WTC11 (cell line): ENCODE data around the gene ATG2B. TPM values are rescaled to one million over a fixed set of nuclear protein-coding genes. Genes with fewer than 3 reads are reported as not detected.

Experiments
- ATAC-seq: fragments of 200-7000 bp; cut with Tn5 transposase; 2 replicates; pipeline ENCODE4 v1.10.0; 2021; ENCODE audit warnings: mild to moderate bottlenecking, moderate library complexity
- CTCF ChIA-PET: fragments of 300-600 bp; sonication (Branson Sonifier 250); formaldehyde crosslinking; loops from one replicate; lab custom pipeline; 2021; ENCODE audit warnings: antibody characterized with exemption; lab: Charles Lee
- POLR2A ChIA-PET: fragments of 350-600 bp; sonication (Branson Sonifier 250); formaldehyde crosslinking; loops from one replicate; lab custom pipeline; 2021; ENCODE audit warnings: antibody characterized with exemption; lab: Charles Lee
- DNase-seq: peaks from one replicate; pipeline ENCODE4 v3.0.0; 2021; ENCODE audit warnings: low spot score
- H3K27ac Mint-ChIP-seq: 2 replicates; pipeline ENCODE4 v1.8.0; 2021; ENCODE audit warnings: mixed read lengths
- H3K27me3 Mint-ChIP-seq: 2 replicates; pipeline ENCODE4 v1.8.0; 2021; ENCODE audit warnings: low read depth, mild to moderate bottlenecking, moderate library complexity, mixed read lengths
- H3K36me3 Mint-ChIP-seq: 2 replicates; pipeline ENCODE4 v1.8.0; 2021; ENCODE audit warnings: mixed read lengths
- H3K4me1 Mint-ChIP-seq: 2 replicates; pipeline ENCODE4 v1.8.0; 2022; ENCODE audit warnings: mixed read lengths
- H3K4me3 Mint-ChIP-seq: 2 replicates; pipeline ENCODE4 v1.8.0; 2021; ENCODE audit warnings: mild to moderate bottlenecking, moderate library complexity, mixed read lengths
- H3K9me3 Mint-ChIP-seq: 2 replicates; pipeline ENCODE4 v1.8.0; 2021; ENCODE audit warnings: mixed read lengths
- CBFB ChIP-seq: sonication (generic); formaldehyde crosslinking; IDR thresholded peaks from 2 replicates; pipeline ENCODE4 v1.8.1; 2022; ENCODE audit warnings: mild to moderate bottlenecking, low read depth, missing genetic modification reagents
- E2F5 ChIP-seq: sonication (generic); formaldehyde crosslinking; IDR thresholded peaks from 2 replicates; pipeline ENCODE4 v1.8.1; 2022; ENCODE audit warnings: mild to moderate bottlenecking, moderate library complexity, missing genetic modification reagents
- ETV6 ChIP-seq: sonication (generic); formaldehyde crosslinking; IDR thresholded peaks from 2 replicates; pipeline ENCODE4 v1.8.1; 2022; ENCODE audit warnings: mild to moderate bottlenecking, missing genetic modification reagents
- FOXP1 ChIP-seq: sonication (generic); formaldehyde crosslinking; IDR thresholded peaks from 2 replicates; pipeline ENCODE4 v1.8.0; 2022; ENCODE audit warnings: missing genetic modification reagents, mild to moderate bottlenecking, moderate library complexity, borderline replicate concordance
- FOXP4 ChIP-seq: sonication (generic); formaldehyde crosslinking; IDR thresholded peaks from 2 replicates; pipeline ENCODE4 v1.8.0; 2022; ENCODE audit warnings: mild to moderate bottlenecking, missing genetic modification reagents
- GABPB1 ChIP-seq: sonication (generic); formaldehyde crosslinking; IDR thresholded peaks from 2 replicates; pipeline ENCODE4 v1.8.1; 2023; ENCODE audit warnings: mild to moderate bottlenecking, missing genetic modification reagents
- HMGXB4 ChIP-seq: sonication (generic); formaldehyde crosslinking; IDR thresholded peaks from 2 replicates; pipeline ENCODE4 v1.8.1; 2023; ENCODE audit warnings: mild to moderate bottlenecking, moderate library complexity, missing genetic modification reagents
- JUN ChIP-seq: sonication (generic); formaldehyde crosslinking; IDR thresholded peaks from 2 replicates; pipeline ENCODE4 v1.8.0; 2023; ENCODE audit warnings: mild to moderate bottlenecking, missing genetic modification reagents
- KAT7 ChIP-seq: sonication (generic); formaldehyde crosslinking; IDR thresholded peaks from 2 replicates; pipeline ENCODE4 v1.8.1; 2023; ENCODE audit warnings: missing genetic modification reagents, mild to moderate bottlenecking, borderline replicate concordance
- MXD4 ChIP-seq: fragments of 250-450 bp; sonication (Bioruptor Pico); IDR thresholded peaks from 2 replicates; pipeline ENCODE4 v1.8.0; 2021; ENCODE audit warnings: mild to moderate bottlenecking, moderate library complexity, borderline replicate concordance
- NFATC4 ChIP-seq: fragments of 250-450 bp; sonication (Bioruptor Pico); IDR thresholded peaks from 2 replicates; pipeline ENCODE4 v1.9.0; 2021; ENCODE audit warnings: mild to moderate bottlenecking
- NFE2L1 ChIP-seq: sonication (generic); formaldehyde crosslinking; IDR thresholded peaks from 2 replicates; pipeline ENCODE4 v1.8.1; 2023; ENCODE audit warnings: missing genetic modification reagents
- NR2C2 ChIP-seq: sonication (generic); formaldehyde crosslinking; IDR thresholded peaks from 2 replicates; pipeline ENCODE4 v1.8.0; 2022; ENCODE audit warnings: mild to moderate bottlenecking, missing genetic modification reagents
- OVOL2 ChIP-seq: fragments of 250-450 bp; sonication (Bioruptor Pico); IDR thresholded peaks from 2 replicates; pipeline ENCODE4 v1.9.0; 2021; ENCODE audit warnings: mild to moderate bottlenecking, borderline replicate concordance
- PRRX2 ChIP-seq: fragments of 250-450 bp; sonication (Bioruptor Pico); IDR thresholded peaks from 2 replicates; pipeline ENCODE4 v1.8.0; 2021; ENCODE audit warnings: mild to moderate bottlenecking
- SMAD3 ChIP-seq: sonication (generic); formaldehyde crosslinking; IDR thresholded peaks from 2 replicates; pipeline ENCODE4 v1.8.0; 2022; ENCODE audit warnings: missing genetic modification reagents, mild to moderate bottlenecking, borderline replicate concordance
- SMAD4 ChIP-seq: sonication (generic); formaldehyde crosslinking; IDR thresholded peaks from 2 replicates; pipeline ENCODE4 v1.8.0; 2022; ENCODE audit warnings: mild to moderate bottlenecking, missing genetic modification reagents
- SOX15 ChIP-seq: fragments of 250-450 bp; sonication (Bioruptor Pico); IDR thresholded peaks from 2 replicates; pipeline ENCODE4 v1.9.0; 2021; ENCODE audit warnings: mild to moderate bottlenecking
- STAT6 ChIP-seq: sonication (generic); formaldehyde crosslinking; conservative IDR thresholded peaks from 2 replicates; pipeline ENCODE4 v1.8.1; 2023; ENCODE audit warnings: mild to moderate bottlenecking, low read depth, missing genetic modification reagents, moderate library complexity
- TCF7 ChIP-seq: sonication (generic); formaldehyde crosslinking; IDR thresholded peaks from 2 replicates; pipeline ENCODE4 v1.8.0; 2022; ENCODE audit warnings: mild to moderate bottlenecking, low read depth, missing genetic modification reagents, moderate library complexity
- TP53 ChIP-seq: sonication (generic); formaldehyde crosslinking; IDR thresholded peaks from 2 replicates; pipeline ENCODE4 v1.8.1; 2023; ENCODE audit warnings: mild to moderate bottlenecking, missing genetic modification reagents
- USF1 ChIP-seq: sonication (generic); formaldehyde crosslinking; IDR thresholded peaks from 2 replicates; pipeline ENCODE4 v1.8.0; 2022; ENCODE audit warnings: mild to moderate bottlenecking, missing genetic modification reagents
- ZNF219 ChIP-seq: sonication (generic); formaldehyde crosslinking; IDR thresholded peaks from 2 replicates; pipeline ENCODE4 v1.8.0; 2023; ENCODE audit warnings: missing genetic modification reagents, mild to moderate bottlenecking, borderline replicate concordance
- ZNF263 ChIP-seq: sonication (generic); formaldehyde crosslinking; IDR thresholded peaks from 2 replicates; pipeline ENCODE4 v1.8.1; 2022; ENCODE audit warnings: low read depth, mild to moderate bottlenecking, moderate library complexity, missing genetic modification reagents
- ZNF423 ChIP-seq: fragments of 250-450 bp; sonication (Bioruptor Pico); IDR thresholded peaks from 2 replicates; pipeline ENCODE4 v2.1.2; 2022; ENCODE audit warnings: mild to moderate bottlenecking, moderate library complexity
- total RNA-seq: library from RNA; stranded (reverse); gene quantifications from 3 replicates; pipeline ENCODE4 v1.2.3, GENCODE V29; 2021

The ATG2B gene
- total RNA-seq, 1 experiment from 2014 or later: 10.3 TPM

- H3K27me3 Mint-ChIP-seq: no peaks in the 10 kb centered on the region
- ATAC-seq: no peak
- no peaks in the 10 kb centered on the region for H3K9me3 Mint-ChIP-seq
- TF ChIP-seq ZNF263 (CRISPR knock-in tag): no peak
- TF ChIP-seq FOXP1: no peak
- TF ChIP-seq MXD4: no peak
- TF ChIP-seq E2F5: no peak
- no peak for TF ChIP-seq STAT6 (CRISPR knock-in tag)
- TF ChIP-seq JUN (CRISPR knock-in tag): no peak
- TF ChIP-seq KAT7 (CRISPR knock-in tag): no peak
- no peak for TF ChIP-seq GABPB1 (CRISPR knock-in tag)
- no peak for TF ChIP-seq ZNF219 (CRISPR knock-in tag)
- no peak for TF ChIP-seq SMAD4 (CRISPR knock-in tag)
- TF ChIP-seq NR2C2 (CRISPR knock-in tag): no peak
- no peak for TF ChIP-seq FOXP4
- no peak for TF ChIP-seq ETV6 (CRISPR knock-in tag)
- TF ChIP-seq TCF7: no peak
- TF ChIP-seq SOX15 (CRISPR knock-in tag): no peak
- no peak for TF ChIP-seq PRRX2
- no peak for TF ChIP-seq NFE2L1
- TF ChIP-seq, all 79 proteins: peak for 0
- peaks cover 33% of the 10 kb centered on the region for H3K4me1 Mint-ChIP-seq
- ChIA-PET POLR2A (no interaction called here), CTCF (no interaction called here)
- DNase-seq: no peak
- peak overlapping the region; percentile 11; the same call in 1 of the 2 replicates for H3K27ac Mint-ChIP-seq
- no peaks in the 10 kb centered on the region for H3K36me3 Mint-ChIP-seq
- H3K4me3 Mint-ChIP-seq: no peak overlapping the region
Measured at GRCh38 chr14:96357216-96357615, 5.9 kb downstream of the ATG2B start.

GRCh38 chr14:96354246-96354645, 8.9 kb downstream of the ATG2B start:
- Mint-ChIP-seq H3K9me3 (no peaks in the 10 kb centered on the region), H3K27me3 (no peaks in the 10 kb centered on the region), H3K27ac (no peak overlapping the region), H3K4me3 (no peak overlapping the region), H3K36me3 (no peaks in the 10 kb centered on the region), H3K4me1 (peaks cover 29% of the 10 kb centered on the region)
- DNase-seq (no peak), ATAC-seq (no peak)
- ChIA-PET POLR2A (no interaction called here), CTCF (no interaction called here)
- TF ChIP-seq TP53 (CRISPR knock-in tag): no peak
- TF ChIP-seq ZNF263 (CRISPR knock-in tag): no peak
- TF ChIP-seq STAT6 (CRISPR knock-in tag): no peak
- no peak for TF ChIP-seq USF1 (CRISPR knock-in tag)
- TF ChIP-seq ZNF219 (CRISPR knock-in tag): no peak
- no peak for TF ChIP-seq NFATC4 (CRISPR knock-in tag)
- no peak for TF ChIP-seq OVOL2 (CRISPR knock-in tag)
- no peak for TF ChIP-seq ZNF423 (CRISPR knock-in tag)
- no peak for TF ChIP-seq HMGXB4 (CRISPR knock-in tag)
- TF ChIP-seq SMAD3: no peak
- TF ChIP-seq CBFB: no peak
